ENCODE measurements around the gene TRIM47.

Gene TRIM47, protein sequence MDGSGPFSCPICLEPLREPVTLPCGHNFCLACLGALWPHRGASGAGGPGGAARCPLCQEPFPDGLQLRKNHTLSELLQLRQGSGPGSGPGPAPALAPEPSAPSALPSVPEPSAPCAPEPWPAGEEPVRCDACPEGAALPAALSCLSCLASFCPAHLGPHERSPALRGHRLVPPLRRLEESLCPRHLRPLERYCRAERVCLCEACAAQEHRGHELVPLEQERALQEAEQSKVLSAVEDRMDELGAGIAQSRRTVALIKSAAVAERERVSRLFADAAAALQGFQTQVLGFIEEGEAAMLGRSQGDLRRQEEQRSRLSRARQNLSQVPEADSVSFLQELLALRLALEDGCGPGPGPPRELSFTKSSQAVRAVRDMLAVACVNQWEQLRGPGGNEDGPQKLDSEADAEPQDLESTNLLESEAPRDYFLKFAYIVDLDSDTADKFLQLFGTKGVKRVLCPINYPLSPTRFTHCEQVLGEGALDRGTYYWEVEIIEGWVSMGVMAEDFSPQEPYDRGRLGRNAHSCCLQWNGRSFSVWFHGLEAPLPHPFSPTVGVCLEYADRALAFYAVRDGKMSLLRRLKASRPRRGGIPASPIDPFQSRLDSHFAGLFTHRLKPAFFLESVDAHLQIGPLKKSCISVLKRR

DNA sequence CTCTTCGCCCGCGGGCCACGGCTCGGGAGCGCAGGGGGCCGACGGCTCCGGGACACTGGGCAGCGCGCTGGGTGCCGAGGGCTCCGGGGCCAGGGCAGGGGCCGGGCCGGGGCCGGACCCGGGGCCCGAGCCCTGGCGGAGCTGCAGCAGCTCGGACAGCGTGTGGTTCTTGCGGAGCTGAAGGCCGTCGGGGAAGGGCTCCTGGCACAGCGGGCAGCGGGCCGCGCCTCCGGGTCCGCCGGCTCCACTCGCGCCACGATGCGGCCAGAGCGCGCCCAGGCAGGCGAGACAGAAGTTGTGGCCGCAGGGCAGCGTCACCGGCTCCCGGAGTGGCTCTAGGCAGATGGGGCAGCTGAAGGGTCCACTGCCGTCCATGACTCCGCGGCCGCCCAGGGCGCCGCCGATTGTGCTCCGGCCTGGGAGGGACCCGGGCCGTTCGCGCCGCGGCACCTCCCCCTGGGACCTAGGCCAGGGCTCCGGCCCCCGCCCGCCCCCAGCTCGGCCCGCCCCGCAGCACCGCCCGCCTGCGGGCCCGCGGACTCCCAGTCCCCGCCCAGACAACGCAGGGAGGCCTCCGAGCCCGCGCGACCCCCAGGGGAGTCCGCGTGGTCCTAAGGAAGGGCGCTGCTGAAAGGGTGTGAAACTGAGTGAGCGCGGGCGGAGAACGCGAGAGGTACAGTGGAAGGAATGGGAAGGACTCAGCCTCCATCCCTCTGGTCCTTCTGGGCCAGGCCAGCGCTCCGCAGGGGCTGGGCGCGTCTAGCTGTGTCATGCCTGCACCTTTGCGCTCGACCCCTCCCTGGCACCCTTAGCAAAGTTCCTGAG, at the start of gene TRIM47:
TRIM47 (minus strand) TSS at position 408 of the 825 bp plus-strand sequence; CDS start at position 375, 33 bp downstream.
- peak; percentile 71 for DNase-seq

DNA sequence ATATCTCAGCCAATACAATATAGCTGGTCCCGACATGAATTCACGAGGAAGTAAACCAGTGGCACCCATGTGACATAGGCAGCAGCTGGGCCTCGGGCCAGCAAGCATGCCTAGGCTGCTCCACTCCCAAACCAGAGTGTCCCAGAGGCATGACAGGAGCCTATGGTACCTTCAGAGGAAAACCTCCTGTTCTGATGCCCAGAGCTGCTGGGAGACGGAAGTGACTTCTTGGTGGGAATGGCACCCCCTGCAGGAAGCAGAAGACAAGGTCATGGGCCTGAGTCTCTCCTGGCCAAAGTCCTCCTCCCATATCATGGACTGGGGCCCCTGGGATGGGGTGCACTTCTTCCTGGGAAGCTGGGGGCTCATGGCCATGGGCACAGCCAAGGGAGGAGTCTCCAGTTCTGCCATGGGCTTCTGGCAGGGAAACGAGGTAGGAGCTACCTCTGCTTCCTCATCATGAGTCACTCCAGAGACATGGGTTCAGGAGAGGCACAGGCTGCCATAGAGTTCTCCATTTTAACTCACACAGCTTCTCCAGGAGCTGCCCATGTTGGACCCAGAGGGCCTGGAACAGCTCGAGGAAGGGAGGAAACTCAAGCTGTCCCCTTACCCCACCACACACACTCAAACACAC, 49.0 kb upstream of the TRIM47 start:
- no peak for DNase-seq

DNA sequence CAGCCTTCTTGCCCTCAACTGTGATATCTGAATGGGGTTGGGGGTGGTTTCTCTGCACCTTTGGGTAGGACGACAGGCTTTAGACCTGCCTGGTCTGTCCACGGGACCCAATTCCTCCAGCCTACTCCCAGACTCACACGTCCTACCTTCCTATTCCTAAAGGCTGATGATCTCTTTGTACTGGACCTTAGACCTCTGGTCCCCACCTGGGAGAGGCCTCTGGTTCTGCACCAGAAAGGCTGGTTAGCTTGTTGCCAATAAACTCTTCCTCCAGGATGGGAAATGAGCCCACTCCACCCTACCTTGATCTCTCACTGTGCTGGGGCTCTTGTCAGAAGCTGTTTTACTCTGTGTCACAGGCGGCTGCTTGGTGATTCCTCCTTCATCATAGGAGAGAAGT, 48.1 kb upstream of the TRIM47 start:
- DNase-seq: no peak

DNA sequence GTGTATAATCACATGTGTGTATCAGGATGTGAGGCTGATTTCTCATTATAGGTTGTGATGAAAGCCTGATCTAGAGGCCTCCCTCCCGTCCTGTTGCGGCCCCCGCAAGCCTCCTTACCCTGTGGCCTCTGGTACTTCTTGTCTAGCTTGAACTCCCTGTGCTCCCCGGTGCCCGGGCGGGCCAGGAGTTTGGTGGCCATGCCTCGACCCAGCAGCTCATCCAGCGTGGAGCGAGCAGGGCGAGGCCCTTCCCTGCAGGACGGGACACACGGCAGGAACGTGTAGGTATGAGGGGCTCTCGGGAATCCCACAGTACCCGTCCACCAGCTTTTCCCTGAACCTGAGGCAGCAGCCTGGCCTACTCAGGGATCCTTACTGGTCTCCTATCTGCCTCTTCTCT, 47.5 kb upstream of the TRIM47 start:
- no peak for DNase-seq

DNA sequence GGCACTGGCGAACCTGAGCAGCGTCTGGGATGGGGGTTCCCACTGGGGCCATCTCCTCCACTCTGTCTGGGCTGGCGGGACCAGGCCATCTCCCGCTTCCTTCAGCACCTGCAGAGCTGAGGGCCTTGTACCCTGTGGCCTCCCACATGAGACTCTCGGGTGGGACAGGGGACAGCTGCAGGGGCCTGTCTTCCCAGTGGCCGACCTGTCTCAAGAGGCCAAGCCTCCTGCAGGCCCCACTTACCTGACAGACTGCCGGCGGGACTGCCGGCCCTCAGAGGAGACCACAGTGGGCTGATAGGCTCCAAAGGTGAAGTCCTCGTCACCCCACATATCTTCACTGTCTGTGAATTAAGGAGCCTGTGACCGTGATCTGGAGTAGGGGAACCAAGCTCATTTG, 46.7 kb upstream of the TRIM47 start:
- DNase-seq: no peak

DNA sequence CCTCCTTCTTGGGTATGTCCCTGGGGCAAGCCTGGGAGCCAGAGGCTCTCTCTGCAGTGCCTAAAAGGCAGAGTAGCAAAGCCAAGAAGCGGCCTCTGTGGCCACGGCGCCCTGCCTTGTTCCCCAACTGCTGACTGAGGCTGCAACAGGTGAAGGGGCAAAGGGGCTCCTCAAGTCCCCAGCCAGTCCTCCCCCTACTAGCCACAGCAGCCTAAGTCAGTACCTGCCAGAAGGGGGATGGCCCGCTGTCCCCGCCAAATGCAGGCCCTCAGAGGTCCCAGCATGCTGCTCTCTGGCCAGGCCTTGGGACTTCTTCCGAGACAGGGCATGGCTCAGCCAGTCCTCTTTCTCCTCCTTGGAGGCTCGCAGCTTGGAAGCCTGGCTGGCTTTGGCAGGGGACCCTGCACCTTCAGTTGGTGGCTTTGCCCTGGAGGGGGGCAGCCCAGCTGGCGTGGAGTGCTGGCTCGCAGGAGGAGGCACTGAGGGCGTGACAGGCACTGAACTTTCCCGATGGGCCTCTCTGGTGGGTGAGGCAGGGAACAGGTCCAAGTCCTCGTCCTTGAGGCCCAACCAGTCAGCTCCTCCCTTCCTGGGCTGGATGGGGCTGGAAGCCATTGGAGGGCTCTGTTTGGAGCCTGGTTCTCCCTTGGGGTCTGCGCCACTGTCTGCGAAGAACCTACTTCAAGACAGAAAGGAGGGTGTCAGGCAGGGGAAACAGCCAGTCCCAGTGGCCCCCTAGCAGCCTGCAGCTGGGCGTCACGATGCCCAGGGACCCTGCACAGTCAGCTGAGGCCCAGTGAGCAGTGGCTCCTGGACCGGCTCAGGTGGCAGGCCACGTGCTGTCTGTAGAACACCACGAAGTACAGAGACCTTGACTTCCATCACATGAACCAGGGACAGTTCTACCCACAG, 44.8 kb upstream of the TRIM47 start:
- DNase-seq: no peak

DNA sequence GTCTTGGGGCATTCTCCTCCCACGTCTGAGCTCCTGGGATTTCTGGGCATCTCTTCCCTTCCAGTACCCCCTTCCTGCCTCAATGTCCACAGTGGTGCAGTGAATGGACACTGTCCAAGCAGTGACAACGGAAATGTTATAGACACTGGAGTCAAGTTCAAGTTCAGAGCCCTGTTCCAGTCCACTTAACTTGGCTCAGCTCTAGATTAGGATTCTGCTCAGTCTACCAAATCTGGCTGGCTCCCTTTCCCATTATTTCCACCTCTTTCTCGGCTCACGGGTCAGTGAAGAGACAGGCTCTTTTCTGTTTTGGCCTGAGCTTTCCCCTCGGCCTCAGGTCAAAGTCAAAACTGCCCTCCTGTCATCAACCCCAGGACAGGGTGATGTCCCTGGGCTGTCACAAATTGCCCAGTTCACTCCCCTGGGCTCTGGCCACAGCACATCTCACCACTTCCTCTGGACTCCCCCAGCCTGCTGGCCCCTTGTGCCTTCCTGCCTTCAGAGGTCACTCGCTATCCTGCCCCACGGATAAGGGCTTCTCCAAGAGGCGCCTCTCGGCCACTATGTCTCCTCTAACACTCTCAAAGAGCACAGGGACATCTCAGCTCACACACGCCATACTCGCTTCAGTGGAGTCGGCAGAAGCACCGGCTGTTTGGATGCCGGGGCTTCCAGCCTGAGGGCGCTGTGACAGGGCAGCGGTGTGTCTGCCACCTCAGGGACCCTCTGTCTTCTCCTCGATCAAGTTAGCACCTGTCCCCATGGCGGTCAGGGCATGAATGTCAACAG, 44.0 kb upstream of the TRIM47 start:
- DNase-seq: no peak

DNA sequence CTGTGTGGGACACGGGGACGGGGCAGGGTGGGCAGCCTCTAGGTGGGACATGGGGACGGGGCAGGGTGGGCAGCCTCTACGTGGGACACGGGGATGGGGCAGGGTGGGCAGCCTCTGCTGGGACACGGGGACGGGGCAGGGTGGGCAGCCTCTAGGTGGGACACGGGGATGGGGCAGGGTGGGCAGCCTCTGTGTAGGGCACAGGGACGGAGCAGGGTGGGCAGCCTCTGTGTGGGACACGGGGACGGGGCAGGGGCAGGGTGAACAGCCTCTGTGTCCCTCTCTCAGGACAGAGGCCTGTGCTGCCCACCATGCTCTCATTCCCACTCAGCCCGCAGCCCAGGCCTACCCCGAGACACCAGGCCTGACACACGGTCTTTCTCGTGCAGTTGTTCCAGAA, 43.2 kb upstream of the TRIM47 start:
- no peak for DNase-seq

DNA sequence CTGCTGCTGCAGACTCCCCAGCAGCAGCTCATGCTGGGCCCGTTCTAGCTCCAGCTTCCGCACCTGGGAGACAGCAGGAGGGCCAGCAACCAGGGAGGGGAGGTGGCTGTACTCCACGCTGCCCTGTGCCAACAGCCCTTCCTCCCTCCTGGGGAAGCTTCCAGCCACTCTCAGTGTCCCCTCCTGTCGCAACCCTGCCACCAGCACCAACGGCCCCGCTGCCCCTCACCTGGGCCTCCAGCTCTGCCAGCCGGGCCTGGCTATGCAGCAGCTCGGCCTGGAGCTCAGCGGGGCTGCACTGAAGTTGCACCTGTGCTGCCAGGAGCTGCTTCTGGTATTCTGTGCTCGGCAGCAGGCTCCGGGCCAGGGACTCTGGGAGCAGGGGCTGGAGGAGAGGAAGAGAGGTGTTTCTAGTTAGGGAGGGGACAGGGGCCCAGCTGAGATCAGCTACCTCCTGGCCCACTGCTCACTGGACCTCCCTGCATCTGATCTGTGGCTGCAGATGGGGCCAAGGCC, 41.7 kb upstream of the TRIM47 start:
- DNase-seq: no peak

DNA sequence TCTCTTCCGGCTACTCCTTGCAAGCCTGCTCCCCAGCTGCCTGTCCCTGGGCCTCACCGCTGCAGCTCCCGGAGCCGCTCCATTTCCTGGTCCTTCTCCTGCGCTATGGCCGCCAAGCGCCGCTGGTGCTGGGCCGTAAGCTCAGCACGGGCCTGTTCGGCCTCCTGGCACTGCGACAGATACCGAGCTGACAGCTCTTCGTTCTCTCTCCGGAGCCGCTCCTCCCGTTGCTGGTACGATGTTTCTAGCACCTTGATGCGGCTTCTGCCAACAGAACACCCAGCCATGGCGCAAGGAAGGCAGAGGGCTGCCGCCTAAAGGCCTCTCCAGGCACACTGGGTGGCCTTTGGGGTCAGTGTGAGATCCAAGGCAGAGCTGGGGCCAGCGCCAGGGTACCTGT, 41.2 kb upstream of the TRIM47 start:
- no peak for DNase-seq

DNA sequence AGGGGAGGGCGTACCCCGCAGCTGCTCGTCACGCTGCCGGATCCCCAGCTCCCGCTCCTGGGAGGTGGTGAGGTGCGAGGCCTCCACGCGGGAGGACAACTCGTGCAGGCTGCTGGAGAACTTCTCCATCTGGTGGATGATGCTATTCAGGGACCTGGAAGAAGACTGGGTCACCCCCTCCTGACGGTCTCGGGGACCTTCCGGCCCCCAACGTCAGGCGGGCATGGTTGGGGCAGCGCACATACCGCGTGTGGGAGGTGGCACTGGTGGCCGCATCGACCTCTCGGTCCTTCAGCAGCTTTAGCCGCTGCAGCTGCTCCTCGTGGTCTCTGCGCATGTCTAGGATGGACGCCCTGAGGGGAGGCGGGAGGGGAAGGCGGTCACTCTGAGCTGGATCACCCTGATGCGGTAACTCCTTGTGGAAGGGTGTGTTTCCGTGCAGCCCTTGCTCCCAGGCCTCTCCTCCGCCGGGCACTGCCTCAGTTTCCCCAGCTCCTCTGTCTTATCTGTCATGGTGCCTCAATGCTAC, 39.6 kb upstream of the TRIM47 start:
- DNase-seq: no peak

DNA sequence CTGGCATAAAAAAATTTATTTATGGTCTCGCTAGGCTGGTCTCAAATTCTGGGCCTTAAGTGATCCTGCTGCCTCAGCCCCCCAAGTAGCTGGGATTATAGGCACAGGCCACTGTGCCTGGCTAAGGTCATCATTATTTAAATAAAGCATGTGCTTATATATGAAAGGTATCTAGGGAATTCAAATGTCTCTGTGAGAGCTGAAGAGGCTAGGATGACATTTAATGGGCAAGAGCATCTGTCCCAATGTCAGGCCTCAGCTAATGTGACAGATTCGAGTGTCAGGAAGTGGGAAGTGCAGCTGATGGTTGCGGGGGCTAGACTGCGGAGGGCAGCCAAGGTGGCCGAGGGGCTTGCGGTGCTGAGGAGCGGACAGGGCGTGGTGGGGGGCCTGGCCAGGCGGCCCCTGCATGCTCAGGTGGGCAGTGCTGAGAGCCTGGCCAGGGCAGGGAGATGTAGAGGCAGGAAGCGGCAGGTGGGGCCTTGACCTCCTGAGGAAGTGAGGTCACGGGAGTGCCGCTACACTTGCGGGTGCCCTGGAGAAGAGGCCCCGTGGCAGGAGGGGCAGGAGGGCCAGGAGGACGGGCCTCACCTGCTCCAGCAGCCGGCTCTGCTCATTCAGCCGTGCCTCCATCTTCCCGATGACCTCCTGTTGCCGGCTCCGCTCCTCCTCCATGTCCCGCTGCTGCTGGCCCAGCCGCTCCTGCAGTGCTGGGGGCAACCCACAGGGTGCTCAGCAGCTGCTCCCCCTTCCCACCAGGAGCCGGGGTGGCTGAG, 38.9 kb upstream of the TRIM47 start:
- DNase-seq: no peak

DNA sequence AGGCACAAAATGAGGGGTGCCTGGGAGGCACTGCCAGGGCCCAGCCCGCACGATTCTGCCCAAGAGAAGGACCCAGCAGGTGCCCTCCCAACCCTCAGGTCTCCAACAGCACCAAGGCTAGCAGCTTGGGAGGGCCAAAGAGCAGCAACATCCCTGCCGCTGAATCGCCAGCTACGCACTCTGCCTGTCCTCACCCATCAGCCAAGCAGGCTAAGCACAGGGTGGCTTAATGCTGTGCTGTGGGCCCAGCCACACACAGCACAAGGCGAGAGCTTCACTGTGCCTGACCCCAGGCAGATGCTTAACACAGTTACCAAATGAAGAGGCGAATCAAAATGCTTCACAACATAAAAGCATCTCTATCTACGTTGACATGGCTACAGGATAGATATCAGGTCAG, 36.9 kb upstream of the TRIM47 start:
- no peak for DNase-seq

DNA sequence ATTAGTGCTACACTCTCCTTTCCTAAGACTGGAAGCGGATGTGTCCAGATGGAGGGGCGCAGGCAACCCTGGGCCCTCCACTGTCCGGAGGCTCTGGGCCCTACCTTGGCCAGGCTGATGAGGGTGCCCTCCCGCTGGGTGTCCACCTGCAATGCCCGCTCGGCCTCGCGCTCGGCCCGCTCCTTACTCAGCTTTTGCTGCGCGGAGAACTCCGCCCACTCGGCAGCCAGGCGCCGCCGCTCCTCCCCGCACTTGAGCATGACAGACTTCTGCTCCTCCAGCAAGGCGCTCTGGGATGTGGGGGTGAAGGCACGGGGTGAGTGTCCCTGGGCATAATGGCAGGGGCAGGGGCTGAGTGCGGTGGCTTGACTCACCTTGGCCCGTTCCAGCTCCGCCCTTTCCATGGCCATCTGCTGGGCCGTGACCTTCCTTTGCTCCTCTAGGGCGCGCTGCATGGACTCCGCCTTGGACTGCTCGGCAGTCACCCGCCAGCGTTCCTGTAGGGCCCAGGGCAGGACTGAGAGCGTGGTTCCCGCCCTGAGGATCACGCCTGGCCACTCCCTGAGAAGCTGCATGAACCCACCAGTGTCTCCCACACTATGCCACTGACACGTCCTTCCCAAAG, 36.4 kb upstream of the TRIM47 start:
- DNase-seq: no peak

DNA sequence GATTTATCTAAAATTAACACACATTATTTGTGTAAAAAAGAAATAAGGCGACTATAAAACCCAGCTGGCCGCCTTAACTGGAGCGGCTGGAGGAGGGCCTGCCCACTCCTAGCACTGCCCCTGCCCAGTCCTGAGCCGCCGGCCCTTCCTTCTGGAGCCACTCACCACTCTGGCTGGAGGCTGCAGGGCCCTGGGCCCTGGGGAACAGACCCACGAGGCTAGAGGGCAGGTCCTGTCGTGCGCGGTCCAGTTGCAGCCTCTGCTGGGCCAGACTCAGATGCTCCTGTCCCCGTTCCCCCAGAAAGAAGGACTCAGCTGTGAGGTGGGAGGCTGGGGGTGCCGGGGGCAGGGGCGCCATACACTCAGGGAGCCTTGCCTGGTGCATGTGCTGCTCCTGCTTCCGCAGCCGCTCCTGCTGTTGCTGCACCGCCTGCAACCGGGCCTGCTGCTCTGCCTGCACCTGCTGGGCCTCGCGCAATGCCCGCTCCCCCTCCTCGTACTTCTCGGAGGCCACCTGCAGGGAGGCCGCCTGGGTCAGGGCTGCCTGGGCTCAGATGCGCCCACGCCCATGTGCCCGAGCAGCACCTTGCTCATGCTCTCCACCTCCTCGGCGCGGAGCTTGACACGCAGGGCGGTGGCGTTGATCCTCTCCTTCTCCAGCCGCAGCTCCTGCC, 35.3 kb upstream of the TRIM47 start:
- DNase-seq: no peak

DNA sequence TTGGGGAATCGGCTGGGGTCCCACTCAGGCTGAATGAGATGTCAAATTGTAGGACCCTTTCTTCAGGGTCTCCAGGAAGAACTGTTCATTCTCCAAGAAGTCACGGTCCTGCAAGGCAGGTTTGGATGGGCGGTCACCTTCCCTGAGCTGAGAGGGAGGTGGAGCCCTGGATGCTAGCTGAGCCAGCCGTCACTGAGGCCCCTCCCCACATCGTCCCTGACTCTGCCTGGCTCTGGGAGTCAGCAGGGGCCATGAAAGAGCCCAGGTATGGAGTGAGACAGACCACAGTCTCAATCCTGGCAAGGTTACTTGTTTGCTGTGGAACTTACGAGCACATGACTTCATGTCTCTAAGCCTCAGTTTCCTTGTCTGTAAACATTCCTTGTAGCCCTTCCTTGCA, 32.3 kb upstream of the TRIM47 start:
- DNase-seq: no peak

DNA sequence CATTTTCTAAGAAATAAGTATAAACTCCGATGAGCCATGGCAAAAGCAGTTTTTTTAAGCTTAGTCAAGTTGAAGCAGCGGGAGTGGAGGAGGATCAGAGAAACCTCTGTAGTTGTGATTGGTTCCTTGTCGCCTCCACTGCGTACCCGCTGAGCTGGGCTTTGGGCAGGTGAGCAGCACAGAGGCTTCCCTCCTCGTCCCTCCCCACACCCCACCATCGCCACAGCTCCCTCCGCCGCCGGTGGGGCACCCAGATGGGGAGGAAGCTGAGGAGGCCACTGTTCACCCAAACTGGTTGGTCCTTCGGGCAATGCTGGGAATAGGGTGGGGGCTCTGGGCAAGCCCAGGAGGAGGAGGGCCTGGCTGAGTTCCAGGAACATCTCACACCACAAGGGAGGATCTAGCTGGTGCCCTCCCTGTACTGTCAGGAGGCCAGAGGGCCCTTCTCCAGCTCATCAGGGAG, 31.5 kb upstream of the TRIM47 start:
- no peak for DNase-seq

DNA sequence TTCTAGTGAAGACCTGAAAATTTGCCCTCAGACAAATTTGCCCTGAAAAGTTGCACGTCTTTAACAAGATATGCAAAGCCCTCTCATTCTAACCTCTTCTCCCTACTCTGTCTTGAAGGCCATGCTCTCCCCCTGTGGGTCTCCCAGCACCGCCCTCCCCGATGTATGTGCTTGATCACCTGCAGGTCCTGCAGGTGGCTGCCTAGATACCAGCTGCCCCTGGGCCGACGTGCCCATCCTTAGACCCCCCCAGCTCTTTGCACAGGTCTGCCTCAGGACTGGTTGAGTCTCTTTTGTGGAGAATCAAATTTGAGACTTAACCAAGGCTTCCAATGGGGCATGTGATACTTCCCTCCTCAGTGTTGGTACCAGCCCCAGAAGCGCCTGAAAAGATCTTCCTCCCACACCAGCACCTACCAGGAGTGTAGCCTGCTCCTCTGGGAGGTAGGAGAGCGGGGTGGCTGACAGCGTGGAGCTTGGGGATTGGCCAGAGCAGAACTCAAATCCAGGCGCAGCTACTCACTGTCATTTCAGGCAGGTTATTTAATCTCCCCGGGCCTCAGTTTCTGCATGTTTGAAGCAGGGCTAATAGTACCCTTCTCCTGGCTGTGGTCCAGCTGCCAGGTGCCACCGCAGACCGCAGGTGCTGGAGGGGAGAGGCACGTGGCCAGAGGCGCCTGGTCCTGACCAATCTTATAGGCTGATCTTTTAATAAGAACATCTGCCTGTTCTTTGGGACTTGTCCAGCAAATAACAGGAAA, 30.9 kb upstream of the TRIM47 start:
- no peak for DNase-seq

All from activated CD8-positive, alpha-beta memory T cell treated with anti-CD3 and anti-CD28 coated beads for 24 hours (primary cell).